ENCODE data around the gene PRSS33. TPM values are rescaled to one million over a fixed set of nuclear protein-coding genes. Genes with fewer than 3 reads are reported as not detected.

The PRSS33 gene
- total RNA-seq, 1 donor from 2014 or later = not detected

- TF ChIP-seq CTCF (conservative IDR thresholded peaks at IDR 0.05; ENCODE audit: low read depth, low read length) = no peak
- no peak overlapping the region for H3K4me3 ChIP-seq (ENCODE audit: low read depth, low read length)
- no peak for DNase-seq (ENCODE audit: low read depth)
Observed at GRCh38 chr16:2740476-2740875, 46.9 kb downstream of the PRSS33 start.

- H3K4me3 ChIP-seq (ENCODE audit: low read depth, low read length) = no peak overlapping the region
- no peak for TF ChIP-seq CTCF (conservative IDR thresholded peaks at IDR 0.05; ENCODE audit: low read depth, low read length)
- DNase-seq (ENCODE audit: low read depth) = no peak
Observed at GRCh38 chr16:2739625-2740430, 47.5 kb downstream of the PRSS33 start.

DNA sequence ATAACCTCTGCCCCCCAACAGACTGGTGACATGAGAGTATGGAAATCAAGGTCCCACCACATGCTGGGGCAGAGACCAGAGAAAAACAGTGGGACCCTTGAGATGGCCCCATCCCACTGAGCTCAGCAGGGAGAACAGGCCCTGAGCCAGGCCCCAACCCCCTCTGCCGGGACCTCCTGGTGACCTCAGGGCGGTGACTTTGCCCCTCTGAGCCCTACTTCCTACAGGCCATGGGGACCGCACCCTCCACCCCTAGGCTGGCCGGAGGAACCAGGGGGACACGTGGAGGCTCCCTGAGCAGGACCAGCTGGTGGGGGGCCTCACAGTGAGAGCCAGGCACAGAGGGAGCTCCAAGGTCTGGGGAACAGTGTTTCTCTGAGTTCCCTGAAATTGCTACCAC, 48.7 kb downstream of the PRSS33 start:
- H3K4me3 ChIP-seq (ENCODE audit: low read depth, low read length) = no peak overlapping the region
- DNase-seq (ENCODE audit: low read depth) = no peak
- no peak for TF ChIP-seq CTCF (conservative IDR thresholded peaks at IDR 0.05; ENCODE audit: low read depth, low read length)

DNA sequence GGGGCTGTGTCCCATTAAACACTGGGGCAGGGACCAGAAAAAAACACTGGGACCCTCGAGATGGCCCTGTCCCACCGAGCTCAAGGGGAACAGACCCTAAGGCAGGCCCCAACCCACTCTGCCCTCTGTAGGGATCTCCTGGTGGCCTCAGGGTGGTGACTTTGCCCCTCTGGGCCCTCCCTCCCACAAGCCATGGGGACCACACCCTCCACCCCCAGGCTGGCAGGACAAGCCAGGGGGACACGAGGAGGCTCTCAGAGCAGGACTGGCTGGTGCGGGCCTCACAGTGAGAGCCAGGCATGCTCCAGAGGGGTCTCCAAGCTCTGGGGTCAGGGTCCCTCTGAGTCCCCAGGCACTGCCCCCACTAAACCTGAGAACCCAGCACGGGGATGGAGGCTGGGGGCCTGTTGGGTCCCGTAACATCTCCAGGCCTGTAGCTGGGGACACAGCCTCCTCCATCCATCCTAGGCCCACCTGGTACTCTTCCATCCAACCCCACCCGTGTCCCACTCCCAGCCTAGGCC, 49.4 kb downstream of the PRSS33 start:
- TF ChIP-seq CTCF (conservative IDR thresholded peaks at IDR 0.05; ENCODE audit: low read depth, low read length) = no peak
- no peak overlapping the region for H3K4me3 ChIP-seq (ENCODE audit: low read depth, low read length)
- DNase-seq (ENCODE audit: low read depth) = no peak

GRCh38 chr16:2737238-2737605, 50.1 kb downstream of the PRSS33 start:
- H3K4me3 ChIP-seq (ENCODE audit: low read depth, low read length) = no peak overlapping the region
- DNase-seq (ENCODE audit: low read depth) = no peak
- no peak for TF ChIP-seq CTCF (conservative IDR thresholded peaks at IDR 0.05; ENCODE audit: low read depth, low read length)

DNA sequence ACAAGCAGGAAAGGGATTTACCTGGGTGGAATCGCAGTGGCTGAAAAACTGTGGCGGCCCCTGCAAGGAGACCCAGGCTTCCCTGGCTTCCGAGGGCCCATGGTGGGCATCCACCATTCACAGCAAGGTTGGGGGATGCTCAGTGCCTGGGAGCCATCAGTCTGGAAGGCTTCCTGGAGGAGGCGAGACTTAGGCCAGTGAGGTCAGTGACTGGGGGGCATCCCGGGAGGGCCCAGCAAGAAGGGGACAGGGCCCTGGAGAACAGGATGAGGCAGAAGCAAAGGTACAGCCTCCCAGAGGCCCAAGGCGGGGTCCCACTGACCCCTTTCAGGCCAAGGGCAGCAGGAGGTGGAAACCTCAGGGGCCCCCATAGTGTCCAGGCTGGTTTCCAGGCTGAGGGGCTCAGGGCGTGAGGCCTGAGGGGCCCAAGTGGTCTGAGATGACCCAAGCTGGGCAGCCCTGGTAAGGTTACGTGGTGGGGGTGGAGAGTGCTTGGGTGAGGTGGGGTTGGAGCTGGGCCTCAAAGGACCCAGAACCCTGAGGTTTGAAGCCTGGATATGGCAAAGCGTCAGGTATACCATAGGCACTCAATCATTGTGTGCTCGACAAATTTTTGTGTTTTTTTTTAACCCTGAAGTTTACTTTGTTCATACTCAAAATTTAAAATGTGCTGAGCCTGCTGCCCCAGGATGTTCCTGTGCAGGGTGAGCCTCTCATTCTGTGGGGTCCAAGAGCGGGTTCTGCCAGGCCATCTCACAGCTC, 50.7 kb downstream of the PRSS33 start:
- no peak overlapping the region for H3K4me3 ChIP-seq (ENCODE audit: low read depth, low read length)
- no peak for TF ChIP-seq CTCF (conservative IDR thresholded peaks at IDR 0.05; ENCODE audit: low read depth, low read length)
- no peak for DNase-seq (ENCODE audit: low read depth)
